Liver (tissue), 3 donors: ENCODE data around the gene HAUS7.

Experiments used
- ATF3 ChIP-seq: IDR thresholded peaks from 2 replicates; pipeline ENCODE4 v1.6.1; 2016; ENCODE audit warnings: antibody characterized with exemption
- CTCF ChIP-seq: fragments of 150-350 bp; IDR thresholded peaks from 2 replicates; pipeline ENCODE4 v1.5.1; 2017; ENCODE audit warnings: improper control_type of control experiment, low read depth, low read length; ENCODE audit not compliant: missing input control
- FOXA1 ChIP-seq: IDR thresholded peaks from 2 replicates; pipeline ENCODE4 v1.6.1; 2016; ENCODE audit warnings: antibody characterized with exemption
- GABPA ChIP-seq, 2 donors: IDR thresholded peaks in 1 of 2; conservative IDR thresholded peaks in 1 of 2; 2 replicates each; pipeline ENCODE4 v1.6.1; 2016; ENCODE audit warnings: antibody characterized with exemption in 2 of 2, mild to moderate bottlenecking in 1 of 2, moderate library complexity in 1 of 2
- HNF4G ChIP-seq: IDR thresholded peaks from 2 replicates; pipeline ENCODE4 v1.6.1; 2016; ENCODE audit warnings: antibody characterized with exemption
- JUND ChIP-seq, 2 donors: IDR thresholded peaks; 2 replicates each; pipeline ENCODE4 v1.6.1; 2016; ENCODE audit warnings: antibody characterized with exemption in 2 of 2
- MAX ChIP-seq: IDR thresholded peaks from 2 replicates; pipeline ENCODE4 v1.6.1; 2016; ENCODE audit warnings: antibody characterized with exemption
- RAD21 ChIP-seq, 2 donors: IDR thresholded peaks; 2 replicates each; pipeline ENCODE4 v1.6.1; 2016; ENCODE audit warnings: antibody characterized with exemption in 2 of 2, mild to moderate bottlenecking in 2 of 2
- REST ChIP-seq: IDR thresholded peaks from 2 replicates; pipeline ENCODE4 v1.6.1; 2016; ENCODE audit warnings: antibody characterized with exemption, mild to moderate bottlenecking
- YY1 ChIP-seq: IDR thresholded peaks from 2 replicates; pipeline ENCODE4 v1.6.1; 2016; ENCODE audit warnings: antibody characterized with exemption, mild to moderate bottlenecking
- ZBTB33 ChIP-seq: IDR thresholded peaks from 2 replicates; pipeline ENCODE4 v1.6.1; 2016; ENCODE audit warnings: antibody characterized with exemption
- donor health status: healthy.
- donor health status: healthy.

- TF ChIP-seq CTCF, result no peak
- no peak for TF ChIP-seq ZBTB33
- TF ChIP-seq MAX, result no peak
- TF ChIP-seq GABPA (IDR thresholded peaks at IDR 0.05 in 1 of 2, conservative IDR thresholded peaks at IDR 0.05 in 1 of 2), result no peak
- TF ChIP-seq JUND (IDR thresholded peaks at IDR 0.05), result no peak
- TF ChIP-seq FOXA1, result no peak
- TF ChIP-seq REST, result no peak
- TF ChIP-seq RAD21 (IDR thresholded peaks at IDR 0.05), result no peak
- no peak for TF ChIP-seq ATF3
- no peak for TF ChIP-seq YY1
- TF ChIP-seq HNF4G, result no peak
These were observed 31.8 kb upstream of the HAUS7 start for GRCh38 chrX:153502131-153502530.
